ENCODE measurements around the gene PHACTR1.

Gene PHACTR1

GRCh38 chr6:13278164-13278563 is 561.6 kb downstream of the PHACTR1 start:
- DNase-seq (ENCODE audit: low read depth in 3 of 3, low spot score in 1 of 3) = no peak

GRCh38 chr6:13278991-13279390 is 562.4 kb downstream of the PHACTR1 start:
- no peak for DNase-seq (ENCODE audit: low read depth in 3 of 3, low spot score in 1 of 3)

GRCh38 chr6:13280254-13280653 is 563.7 kb downstream of the PHACTR1 start:
- DNase-seq (ENCODE audit: low read depth in 3 of 3, low spot score in 1 of 3) = no peak

GRCh38 chr6:13281686-13282085 is 565.1 kb downstream of the PHACTR1 start:
- DNase-seq (ENCODE audit: low read depth in 3 of 3, low spot score in 1 of 3) = no peak

GRCh38 chr6:13282393-13283069 is 566.0 kb downstream of the PHACTR1 start:
- no peak for DNase-seq (ENCODE audit: low read depth in 3 of 3, low spot score in 1 of 3)

GRCh38 chr6:13283331-13283730 is 566.8 kb downstream of the PHACTR1 start:
- DNase-seq (ENCODE audit: low read depth in 3 of 3, low spot score in 1 of 3) = no peak

GRCh38 chr6:13284646-13285045 is 568.1 kb downstream of the PHACTR1 start:
- no peak for DNase-seq (ENCODE audit: low read depth in 3 of 3, low spot score in 1 of 3)

GRCh38 chr6:13285705-13286104 is 569.1 kb downstream of the PHACTR1 start:
- DNase-seq (ENCODE audit: low read depth in 3 of 3, low spot score in 1 of 3) = no peak

GRCh38 chr6:13286181-13286580 is 569.6 kb downstream of the PHACTR1 start:
- no peak for DNase-seq (ENCODE audit: low read depth in 3 of 3, low spot score in 1 of 3)

GRCh38 chr6:13287104-13287503 is 570.5 kb downstream of the PHACTR1 start:
- no peak for DNase-seq (ENCODE audit: low read depth in 3 of 3, low spot score in 1 of 3)

GRCh38 chr6:13288481-13288880 is 571.9 kb downstream of the PHACTR1 start:
- no peak for DNase-seq (ENCODE audit: low read depth in 3 of 3, low spot score in 1 of 3)

- DNase-seq (ENCODE audit: low read depth in 3 of 3, low spot score in 1 of 3) = no peak
These were observed 572.4 kb downstream of the PHACTR1 start for GRCh38 chr6:13288969-13289391.

- DNase-seq (ENCODE audit: low read depth in 3 of 3, low spot score in 1 of 3) = no peak
These were observed 573.3 kb downstream of the PHACTR1 start for GRCh38 chr6:13289789-13290318.

- DNase-seq (ENCODE audit: low read depth in 3 of 3, low spot score in 1 of 3) = no peak
These were observed 573.8 kb downstream of the PHACTR1 start for GRCh38 chr6:13290335-13290734.

- DNase-seq (ENCODE audit: low read depth in 3 of 3, low spot score in 1 of 3) = no peak
These were observed 576.2 kb downstream of the PHACTR1 start for GRCh38 chr6:13292774-13293173.

GRCh38 chr6:13294499-13295069 is 578.0 kb downstream of the PHACTR1 start:
- DNase-seq (ENCODE audit: low read depth in 3 of 3, low spot score in 1 of 3) = no peak

- no peak for DNase-seq (ENCODE audit: low read depth in 3 of 3, low spot score in 1 of 3)
These were observed 579.0 kb downstream of the PHACTR1 start for GRCh38 chr6:13295576-13295975.

GRCh38 chr6:13296536-13296997 is 580.0 kb downstream of the PHACTR1 start:
- no peak for DNase-seq (ENCODE audit: low read depth in 3 of 3, low spot score in 1 of 3)

GRCh38 chr6:13297391-13297790 is 580.8 kb downstream of the PHACTR1 start:
- no peak for DNase-seq (ENCODE audit: low read depth in 3 of 3, low spot score in 1 of 3)

GRCh38 chr6:13298446-13298845 is 581.9 kb downstream of the PHACTR1 start:
- no peak for DNase-seq (ENCODE audit: low read depth in 3 of 3, low spot score in 1 of 3)

- DNase-seq (ENCODE audit: low read depth in 3 of 3, low spot score in 1 of 3) = no peak
These were observed 582.8 kb downstream of the PHACTR1 start for GRCh38 chr6:13299403-13299821.

- DNase-seq (ENCODE audit: low read depth in 3 of 3, low spot score in 1 of 3) = no peak
These were observed 583.4 kb downstream of the PHACTR1 start for GRCh38 chr6:13299918-13300317.

All from stimulated activated CD4-positive, alpha-beta T cell treated with anti-CD3 and anti-CD28 coated beads, TNF-alpha, amount 100 ng/mL, for 1 hour (primary cell).